GM21717 (cell line): Measurements from ENCODE around the gene RASSF7.
"Not testable (repeated sequence)": the region's sequence is repeated elsewhere in the genome, so short reads cannot be mapped to it uniquely, and the experiment has no call there.

ENCODE experiments used
- ATAC-seq: cut with Tn5 transposase; IDR thresholded peaks from one replicate; pipeline ENCODE4 v1.9.1; 2021; ENCODE audit warnings: mild to moderate bottlenecking, moderate library complexity; ENCODE audit not compliant: unreplicated experiment

Gene RASSF7

GRCh38 chr11:563812-564578 is 3.2 kb downstream of the RASSF7 start:
- no peak for ATAC-seq

DNA sequence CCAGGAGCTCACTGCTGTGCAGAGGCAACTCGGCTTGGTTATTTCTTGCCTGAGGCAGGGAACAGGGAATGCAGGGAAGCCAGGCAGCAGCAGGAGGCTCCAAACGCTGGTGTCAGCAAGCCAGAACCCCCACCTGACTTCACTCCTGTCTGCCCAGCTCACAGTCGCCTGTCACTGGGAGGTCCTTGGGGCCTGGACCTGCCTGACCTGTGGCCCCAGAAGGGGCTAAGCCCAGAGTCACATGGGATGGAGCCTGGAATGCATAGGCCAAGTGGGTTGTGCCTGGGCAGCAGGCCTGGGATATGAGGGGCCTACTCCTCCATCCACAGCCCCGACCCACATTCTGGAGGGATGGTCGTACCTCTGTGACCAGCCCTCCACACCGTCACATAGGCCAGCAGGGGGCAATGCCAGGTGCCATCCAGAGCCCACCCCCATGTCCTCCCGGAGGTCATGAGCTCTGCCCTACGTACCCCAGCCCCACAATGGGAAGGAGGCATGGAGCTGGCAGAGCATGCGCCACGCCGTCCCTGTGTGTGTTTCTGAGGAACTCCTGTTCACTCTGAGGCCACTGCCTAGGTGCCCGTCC is 5.2 kb downstream of the RASSF7 start:
- ATAC-seq = no peak

- ATAC-seq = no peak
These were observed 6.3 kb downstream of the RASSF7 start for GRCh38 chr11:567011-567628.

DNA sequence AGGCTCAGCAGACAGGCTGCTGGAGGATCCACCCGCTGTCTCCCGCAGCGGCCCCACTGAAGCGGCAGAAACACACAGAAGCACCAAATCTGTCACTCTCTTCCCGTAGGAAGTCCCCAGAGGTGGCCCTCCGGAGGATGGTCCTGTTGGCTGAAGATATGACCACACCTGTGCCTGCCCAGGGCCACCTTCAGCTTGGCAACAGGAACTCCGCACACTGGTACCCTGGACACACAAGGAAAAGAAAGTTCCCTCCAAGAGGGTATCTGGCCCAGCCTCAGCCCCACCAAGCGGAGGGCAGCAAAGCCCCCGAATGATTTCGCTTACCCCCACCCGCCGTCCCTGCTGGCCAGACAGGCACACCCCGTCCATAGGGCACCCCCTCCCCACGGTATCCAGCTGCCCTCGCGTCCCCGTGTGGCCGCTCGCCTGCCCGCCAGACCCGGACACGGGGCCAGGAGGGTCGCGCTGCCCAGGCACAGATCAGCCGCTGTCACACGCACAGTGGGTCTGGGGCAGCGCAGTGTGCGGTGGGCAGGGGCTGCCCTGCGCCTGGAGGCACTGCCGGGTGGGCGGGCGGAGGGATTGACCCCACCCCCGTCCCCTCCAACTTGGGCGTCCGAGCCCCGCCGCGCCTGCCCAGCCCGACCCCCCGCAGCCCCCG is 7.0 kb downstream of the RASSF7 start:
- no peak for ATAC-seq

GRCh38 chr11:568306-569157 is 7.8 kb downstream of the RASSF7 start:
- ATAC-seq = peak; percentile 73

- no peak for ATAC-seq
These were observed 8.6 kb downstream of the RASSF7 start for GRCh38 chr11:569158-569885.

DNA sequence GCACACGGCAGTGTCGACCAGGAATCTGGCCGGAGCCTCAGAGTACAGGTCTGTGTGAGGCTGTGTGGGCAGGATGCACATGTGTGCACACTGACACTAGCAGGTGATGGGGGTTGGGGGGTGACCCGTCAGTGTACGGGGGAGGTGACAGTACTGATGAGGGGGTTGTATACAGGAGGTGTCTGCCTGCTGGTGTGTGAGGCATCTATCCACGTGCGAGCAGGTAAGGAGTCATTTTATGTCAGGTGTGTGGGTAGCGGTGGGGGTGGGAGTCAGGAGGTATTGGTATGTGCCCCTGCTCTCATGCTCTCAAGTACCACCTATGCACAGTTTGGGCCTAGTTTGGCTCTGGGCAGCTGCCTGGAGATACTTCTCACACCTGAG is 11.0 kb downstream of the RASSF7 start:
- ATAC-seq = no peak

- no peak for ATAC-seq
These were observed 12.5 kb downstream of the RASSF7 start for GRCh38 chr11:573146-573759.

DNA sequence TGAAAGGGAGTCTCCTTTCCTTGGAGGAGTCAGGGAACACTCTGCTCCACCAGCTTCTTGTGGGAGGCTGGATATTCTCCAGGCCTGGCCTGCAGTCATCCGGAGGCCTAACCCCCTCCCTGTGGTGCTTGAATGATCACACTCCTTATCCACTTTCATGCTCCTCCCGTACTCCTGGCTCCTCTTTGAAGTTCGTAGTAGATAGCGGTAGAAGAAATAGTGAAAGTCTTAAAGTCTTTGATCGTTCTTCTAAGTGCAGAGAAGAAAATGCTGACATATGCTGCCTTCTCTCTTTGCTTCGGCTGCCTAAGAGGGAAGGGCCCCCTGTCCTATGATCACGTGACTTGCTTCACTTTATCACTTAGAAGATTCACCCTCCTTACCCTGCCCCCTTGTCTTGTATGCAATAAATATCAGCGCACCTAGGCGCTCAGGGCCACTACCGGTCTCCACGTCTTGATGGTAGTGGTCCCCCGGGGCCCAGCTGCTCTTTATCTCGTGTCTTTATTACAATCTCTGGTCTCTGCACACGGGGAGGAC is 13.3 kb downstream of the RASSF7 start:
- ATAC-seq = not testable (repeated sequence)

DNA sequence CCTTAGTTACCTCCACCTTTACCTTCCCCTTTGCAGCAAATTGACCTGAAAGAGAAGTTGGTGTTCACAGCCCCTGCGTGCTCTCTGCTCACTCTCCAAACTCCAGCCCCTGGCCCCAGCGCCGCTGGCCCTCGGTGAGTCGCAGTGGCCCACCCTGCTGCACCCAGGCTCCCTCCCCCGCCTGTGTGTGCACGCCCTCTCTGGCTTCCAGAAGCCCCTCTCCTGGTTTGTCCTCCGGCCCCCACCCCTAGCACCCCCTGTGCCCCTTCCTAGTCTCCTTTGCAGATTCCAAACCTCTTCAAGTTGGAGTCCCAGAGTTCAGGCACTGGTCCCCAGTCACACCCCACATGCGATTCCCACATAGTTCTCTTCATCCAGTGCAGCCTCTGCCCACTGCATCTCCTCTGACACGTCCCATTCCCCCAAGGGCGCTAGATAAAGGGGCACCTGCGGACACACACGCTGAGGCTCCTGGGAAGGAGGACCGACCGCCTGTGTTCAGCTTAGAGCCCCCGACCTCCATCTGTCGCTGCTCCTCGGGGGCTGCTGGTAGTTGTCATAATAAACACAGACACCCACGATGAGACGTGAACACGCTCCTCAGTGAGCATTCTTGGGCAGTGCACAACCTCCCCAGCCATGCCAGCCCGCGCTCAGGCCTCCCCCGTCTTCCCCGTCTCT is 14.0 kb downstream of the RASSF7 start:
- ATAC-seq = no peak

- ATAC-seq = peak; percentile 28
These were observed 14.7 kb downstream of the RASSF7 start for GRCh38 chr11:575313-575995.

DNA sequence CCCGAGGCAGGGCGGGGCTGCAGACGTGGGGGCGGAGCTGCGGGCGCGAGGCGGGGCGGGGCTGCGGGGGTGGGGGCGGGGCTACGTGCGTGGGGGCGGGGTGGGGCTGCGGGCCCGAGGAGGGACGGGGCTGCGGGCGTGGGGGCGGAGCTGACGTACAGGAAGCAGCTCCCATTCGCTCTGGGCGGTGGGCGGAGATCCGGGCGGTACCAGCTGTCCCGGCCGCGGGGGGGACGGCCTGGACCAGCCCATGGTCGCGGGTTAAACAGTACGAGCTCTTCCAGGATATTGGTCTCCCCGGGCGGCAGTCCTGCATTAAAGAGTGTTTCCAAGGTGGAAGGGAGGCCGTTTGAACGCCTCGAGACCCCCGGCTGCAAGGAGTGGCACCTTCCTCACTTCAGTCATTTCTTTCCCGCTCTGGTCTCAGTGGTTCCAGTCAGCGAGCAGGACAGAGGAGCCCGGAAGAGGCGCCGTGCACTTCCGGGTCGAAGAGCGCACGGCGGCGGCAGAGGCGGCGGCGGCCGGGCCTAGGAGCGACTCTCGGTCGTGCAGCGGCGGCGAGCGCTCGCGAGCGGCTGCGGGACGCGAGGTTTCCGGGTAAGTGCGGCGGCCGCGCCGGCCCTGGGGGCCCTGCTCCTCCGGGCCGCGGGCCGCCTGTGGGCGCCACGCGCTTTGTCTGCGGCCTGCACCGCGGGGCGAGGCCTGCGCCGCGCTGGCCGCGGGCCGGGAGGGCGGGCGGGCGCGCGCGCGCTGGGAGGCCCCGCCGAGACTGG is 15.4 kb downstream of the RASSF7 start, which contains the start of gene PHRF1:
PHRF1 (plus strand) TSS at position 475 of the 773 bp plus-strand sequence. CDS start 5,043 bp downstream, outside the sequence.
- peak; percentile 68 for ATAC-seq

- ATAC-seq = no peak
These were observed 16.2 kb downstream of the RASSF7 start for GRCh38 chr11:576811-577610.

DNA sequence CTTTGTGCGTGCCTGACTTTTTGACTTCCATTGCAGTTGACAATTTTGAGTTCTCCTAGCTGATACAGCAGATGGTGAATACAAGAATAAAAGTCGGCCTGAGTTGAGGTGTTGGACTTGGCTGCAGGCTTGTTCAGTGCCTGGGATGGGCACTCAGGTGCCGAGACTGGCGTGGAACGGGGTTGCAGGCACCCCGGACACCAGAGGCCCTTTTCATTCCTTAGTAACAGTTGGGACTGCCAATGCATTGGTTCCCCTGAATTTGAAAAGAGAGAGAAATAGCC is 16.8 kb downstream of the RASSF7 start:
- no peak for ATAC-seq

DNA sequence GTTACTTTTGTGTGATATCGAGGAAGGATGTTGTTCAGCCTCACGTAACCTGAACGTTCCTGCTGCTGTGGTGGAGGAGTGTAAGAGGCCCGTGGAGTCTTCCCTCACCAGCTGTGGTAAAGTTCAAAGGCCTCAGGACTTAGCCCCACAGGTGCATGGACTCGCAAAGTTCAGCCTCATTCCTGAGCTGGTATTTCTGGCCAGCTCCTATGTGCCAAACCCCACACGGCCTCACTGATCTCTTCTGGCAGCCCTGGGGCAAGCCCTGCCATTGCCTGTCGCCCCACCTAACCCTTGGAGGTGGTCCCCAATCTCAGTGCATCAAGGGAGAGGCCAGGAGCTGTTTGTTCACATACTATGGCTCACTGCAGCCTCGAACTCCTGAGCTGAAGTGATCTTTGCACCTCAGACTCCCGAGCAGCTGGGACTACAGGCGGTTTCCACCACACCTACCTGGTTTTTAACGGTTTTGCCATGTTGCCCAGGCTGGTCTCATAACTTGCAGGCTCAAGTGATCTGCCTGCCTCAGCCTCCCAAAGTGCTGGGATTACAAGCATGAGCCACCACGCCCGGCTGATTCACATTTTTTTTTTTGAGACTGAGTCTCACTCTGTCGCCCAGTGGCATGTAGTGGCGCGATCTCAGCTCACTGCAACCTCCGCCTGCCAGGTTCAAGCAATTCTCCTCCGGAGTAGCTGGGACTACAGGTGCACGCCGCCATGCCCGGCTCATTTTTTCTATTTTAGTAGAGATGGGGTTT is 17.7 kb downstream of the RASSF7 start:
- no peak for ATAC-seq
